HG02571 (cell line): ENCODE measurements around the gene FRMD5.

Source experiments
- ATAC-seq: cut with Tn5 transposase; IDR thresholded peaks from one replicate; pipeline ENCODE4 v1.9.1; 2021; ENCODE audit warnings: mild to moderate bottlenecking, moderate library complexity; ENCODE audit not compliant: unreplicated experiment

The FRMD5 gene

GRCh38 chr15:43931790-43932435, 263.2 kb downstream of the FRMD5 start:
- ATAC-seq, result no peak

DNA sequence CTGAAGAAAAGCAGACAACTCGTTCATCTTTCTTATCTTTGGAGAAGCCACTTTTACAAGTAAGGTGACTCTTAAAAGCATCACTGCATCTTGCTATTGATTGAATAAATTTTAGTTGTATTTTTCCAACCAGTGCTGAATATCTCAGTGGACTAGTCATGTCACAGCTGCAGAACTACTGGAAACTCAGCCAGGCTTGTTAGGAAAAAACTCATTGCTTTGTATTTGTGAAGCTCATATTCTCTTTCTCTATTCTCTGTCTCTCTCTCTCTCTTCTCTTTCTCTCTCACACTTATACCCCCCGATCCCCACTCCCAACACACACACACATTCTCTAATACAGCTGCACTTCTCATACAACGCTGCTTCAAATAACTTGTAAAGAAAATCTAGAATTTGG, 264.0 kb downstream of the FRMD5 start:
- no peak for ATAC-seq

DNA sequence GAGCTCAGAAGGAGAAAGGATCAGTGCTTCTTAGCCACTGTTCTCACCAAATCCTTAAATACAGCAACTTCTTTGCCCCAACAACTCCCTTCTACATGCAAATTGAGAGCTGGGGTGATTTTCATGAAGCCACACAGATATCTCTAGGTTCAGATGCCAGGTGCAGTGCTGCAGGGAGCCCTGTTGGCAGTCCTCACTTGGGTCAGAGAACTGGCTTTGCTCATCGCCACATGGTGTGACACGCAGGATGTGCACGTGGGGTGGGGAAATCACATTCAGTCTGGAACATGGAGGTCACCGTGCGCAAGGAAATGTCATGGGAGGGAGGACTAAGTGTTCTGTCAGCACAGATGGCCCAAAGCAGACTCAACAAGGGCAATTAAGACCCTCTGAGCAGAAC, 264.5 kb downstream of the FRMD5 start:
- ATAC-seq, result no peak

DNA sequence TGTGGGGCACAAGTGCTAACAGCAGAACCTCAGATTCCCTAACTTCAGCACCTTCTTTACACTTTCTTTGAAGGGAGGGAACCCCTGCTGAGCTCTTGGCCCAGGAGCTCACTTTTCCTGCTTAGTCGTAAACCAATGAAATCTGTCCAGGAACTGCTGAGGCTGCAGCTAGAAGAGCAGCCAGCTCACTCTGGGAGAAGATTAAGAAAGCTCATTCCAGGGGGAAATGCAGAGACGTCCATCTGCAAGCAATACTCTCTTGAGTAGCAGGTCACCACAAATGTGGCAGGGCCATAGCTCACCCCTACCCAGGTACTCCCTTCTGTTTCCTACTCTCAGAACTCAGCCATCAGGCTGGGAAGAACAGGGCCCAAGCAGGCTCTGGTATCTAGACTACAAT, 265.0 kb downstream of the FRMD5 start:
- ATAC-seq, result no peak

- no peak for ATAC-seq
Observed at GRCh38 chr15:43928152-43928551, 266.9 kb downstream of the FRMD5 start.

- no peak for ATAC-seq
Observed at GRCh38 chr15:43927203-43927602, 267.9 kb downstream of the FRMD5 start.

GRCh38 chr15:43923553-43923952, 271.5 kb downstream of the FRMD5 start:
- ATAC-seq, result no peak

DNA sequence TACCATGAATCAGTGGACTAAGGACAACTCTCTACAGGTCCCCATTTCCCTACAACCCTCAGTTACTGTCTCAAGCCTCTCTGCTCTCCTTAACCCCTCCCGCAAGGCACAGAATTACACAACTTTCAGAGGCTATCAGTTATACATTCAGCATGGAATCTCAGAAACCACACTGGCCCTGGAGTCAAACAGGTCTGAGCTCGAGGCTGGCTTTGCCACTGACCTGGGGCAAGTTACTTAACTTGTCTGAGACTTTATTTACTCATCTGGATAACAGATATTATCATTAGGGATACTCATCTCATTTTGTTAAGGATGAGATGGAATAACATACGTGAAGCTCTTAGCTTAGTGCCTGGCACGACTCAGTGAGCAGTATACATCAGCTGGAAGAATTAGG, 273.1 kb downstream of the FRMD5 start:
- no peak for ATAC-seq

GRCh38 chr15:43920815-43921214, 274.3 kb downstream of the FRMD5 start:
- ATAC-seq, result no peak

GRCh38 chr15:43920254-43920600, 274.8 kb downstream of the FRMD5 start:
- ATAC-seq, result no peak

GRCh38 chr15:43919540-43920253, 275.4 kb downstream of the FRMD5 start:
- ATAC-seq, result no peak

DNA sequence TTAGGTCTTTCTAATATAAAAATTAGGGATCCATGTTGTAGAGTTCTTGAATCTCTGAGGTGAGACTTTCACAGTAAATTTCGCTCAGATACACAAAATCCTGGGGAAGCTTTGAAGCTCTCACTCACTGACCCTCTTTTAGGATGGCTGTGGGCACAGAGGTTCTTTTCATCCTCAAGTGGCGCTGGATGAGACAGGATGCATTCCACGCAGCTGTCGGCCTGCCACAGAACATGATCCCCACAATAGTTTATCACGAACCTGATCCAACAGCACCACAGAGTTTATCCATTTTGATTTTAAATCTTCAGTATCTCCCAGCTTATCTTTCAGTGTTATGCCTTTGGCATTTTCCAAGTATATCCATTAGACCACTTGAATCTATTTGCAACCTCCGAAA, 276.4 kb downstream of the FRMD5 start:
- no peak for ATAC-seq

GRCh38 chr15:43916326-43916660, 278.8 kb downstream of the FRMD5 start:
- ATAC-seq, result no peak

DNA sequence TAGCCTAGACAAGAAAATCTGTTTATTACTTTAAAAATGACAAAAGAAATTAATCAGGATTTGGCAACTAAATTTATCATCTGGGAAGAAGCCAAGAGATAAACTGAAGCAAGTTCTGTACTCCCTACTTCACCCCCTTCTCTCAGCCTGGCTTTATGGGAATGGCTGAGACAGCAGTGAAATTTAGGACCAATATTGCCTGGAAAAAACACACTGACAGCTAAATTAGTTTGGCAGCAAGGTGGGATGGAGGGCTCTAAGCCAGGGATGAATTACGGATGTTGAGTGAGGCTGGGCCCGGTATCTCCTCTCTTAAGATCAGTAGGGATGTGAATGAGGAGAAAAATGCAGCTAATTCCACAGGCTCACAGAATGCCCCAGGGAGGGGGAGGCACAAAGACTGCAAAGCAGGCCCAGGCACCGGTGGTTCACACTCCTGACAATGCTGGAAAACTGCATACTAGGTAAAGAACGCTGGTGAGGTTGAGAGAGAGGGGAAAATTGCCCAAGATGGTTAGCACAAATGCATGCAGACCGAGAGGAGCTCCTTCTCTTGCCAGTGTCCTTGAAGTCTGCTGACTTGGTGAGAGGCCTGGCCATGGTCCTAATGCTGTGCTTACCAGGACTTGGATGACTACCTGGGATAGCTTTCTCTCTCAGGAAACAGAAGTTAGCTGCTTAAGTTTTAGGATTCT, 279.3 kb downstream of the FRMD5 start:
- no peak for ATAC-seq

DNA sequence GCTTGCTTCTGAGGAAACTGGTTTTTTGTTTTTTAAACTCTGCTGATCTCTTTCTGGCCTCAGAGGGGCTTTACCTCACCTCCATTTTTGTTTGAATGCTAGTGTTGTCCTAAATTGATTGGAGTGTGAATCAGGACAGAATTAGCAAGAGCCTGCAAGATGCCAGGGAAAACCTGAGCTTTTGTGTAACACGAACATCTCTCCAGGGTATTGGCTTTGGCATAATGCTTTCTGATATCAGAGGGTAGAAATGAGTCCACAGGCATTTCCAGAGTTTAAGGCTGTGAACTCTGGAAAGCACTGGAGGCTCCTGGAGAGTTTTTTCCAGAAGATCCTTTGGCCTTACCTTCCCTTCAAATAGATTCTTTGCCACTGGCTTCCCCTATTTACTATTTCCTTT, 281.1 kb downstream of the FRMD5 start:
- no peak for ATAC-seq

- ATAC-seq, result no peak
Observed at GRCh38 chr15:43913026-43913780, 281.9 kb downstream of the FRMD5 start.

- no peak for ATAC-seq
Observed at GRCh38 chr15:43912208-43912607, 282.9 kb downstream of the FRMD5 start.

GRCh38 chr15:43911235-43911781, 283.8 kb downstream of the FRMD5 start:
- no peak for ATAC-seq

GRCh38 chr15:43908516-43909050, 286.5 kb downstream of the FRMD5 start:
- ATAC-seq, result no peak

GRCh38 chr15:43905755-43906154, 289.3 kb downstream of the FRMD5 start:
- no peak for ATAC-seq

DNA sequence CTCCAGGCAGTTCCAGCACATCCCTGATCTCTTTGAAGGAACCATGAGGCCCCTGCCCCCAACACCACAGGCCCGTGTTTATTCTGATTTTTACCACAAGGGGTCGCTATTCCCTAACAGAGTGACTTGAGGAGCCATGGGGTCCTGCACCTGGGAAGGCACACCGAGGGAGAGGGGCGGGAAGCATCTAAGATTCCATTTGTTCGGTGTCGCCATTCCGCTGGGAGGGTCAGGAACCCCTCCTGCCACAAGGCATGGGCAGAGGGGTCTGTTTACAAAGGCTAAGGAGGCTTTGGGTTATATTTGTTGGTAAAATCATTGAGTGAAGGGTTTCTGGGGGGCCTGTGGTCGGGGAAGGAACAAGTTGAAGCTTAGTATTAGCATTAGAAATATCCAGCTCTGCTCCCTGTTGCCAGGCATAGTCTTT, 291.2 kb downstream of the FRMD5 start:
- no peak for ATAC-seq
